ENCODE data around the gene EXPH5. TPM values are rescaled to one million over a fixed set of nuclear protein-coding genes. Genes with fewer than 3 reads are reported as not detected.

The EXPH5 gene
- total and polyA plus RNA-seq, 2 of the 8 experiments (the other 6 are each of a cell fraction or from before 2014, with no cell fraction given): 1.1 to 11.5 TPM

DNA sequence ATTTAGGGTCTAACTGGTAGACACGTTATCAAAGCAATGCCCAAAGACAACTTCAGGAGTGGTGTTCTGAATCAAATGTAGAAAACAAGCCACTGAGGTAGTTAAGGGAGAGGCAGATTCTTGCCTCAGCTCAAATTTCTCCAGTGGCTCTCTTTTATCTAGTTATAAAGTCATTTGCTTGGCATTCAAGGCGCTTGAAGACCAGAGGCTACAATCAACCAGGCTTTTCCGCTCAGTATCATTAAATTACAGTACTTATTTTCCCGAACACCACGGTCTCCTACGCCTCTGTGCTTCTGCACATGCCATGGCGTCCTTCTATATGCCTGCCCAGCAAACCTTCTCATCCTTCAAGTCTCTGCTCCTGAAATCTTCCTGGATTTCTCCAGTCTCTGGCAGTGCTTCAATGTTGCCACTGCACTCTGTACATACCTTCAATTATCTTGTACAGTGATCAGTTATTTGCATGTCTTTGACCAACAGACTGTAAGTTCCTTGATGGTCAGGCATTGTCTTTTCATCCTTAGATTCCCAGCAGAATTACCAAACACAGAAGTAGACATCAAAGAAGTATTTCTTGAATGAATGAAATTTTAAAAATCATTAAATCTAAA lies 96.8 kb downstream of the EXPH5 start (continued):
- TF ChIP-seq, protein P1, sequence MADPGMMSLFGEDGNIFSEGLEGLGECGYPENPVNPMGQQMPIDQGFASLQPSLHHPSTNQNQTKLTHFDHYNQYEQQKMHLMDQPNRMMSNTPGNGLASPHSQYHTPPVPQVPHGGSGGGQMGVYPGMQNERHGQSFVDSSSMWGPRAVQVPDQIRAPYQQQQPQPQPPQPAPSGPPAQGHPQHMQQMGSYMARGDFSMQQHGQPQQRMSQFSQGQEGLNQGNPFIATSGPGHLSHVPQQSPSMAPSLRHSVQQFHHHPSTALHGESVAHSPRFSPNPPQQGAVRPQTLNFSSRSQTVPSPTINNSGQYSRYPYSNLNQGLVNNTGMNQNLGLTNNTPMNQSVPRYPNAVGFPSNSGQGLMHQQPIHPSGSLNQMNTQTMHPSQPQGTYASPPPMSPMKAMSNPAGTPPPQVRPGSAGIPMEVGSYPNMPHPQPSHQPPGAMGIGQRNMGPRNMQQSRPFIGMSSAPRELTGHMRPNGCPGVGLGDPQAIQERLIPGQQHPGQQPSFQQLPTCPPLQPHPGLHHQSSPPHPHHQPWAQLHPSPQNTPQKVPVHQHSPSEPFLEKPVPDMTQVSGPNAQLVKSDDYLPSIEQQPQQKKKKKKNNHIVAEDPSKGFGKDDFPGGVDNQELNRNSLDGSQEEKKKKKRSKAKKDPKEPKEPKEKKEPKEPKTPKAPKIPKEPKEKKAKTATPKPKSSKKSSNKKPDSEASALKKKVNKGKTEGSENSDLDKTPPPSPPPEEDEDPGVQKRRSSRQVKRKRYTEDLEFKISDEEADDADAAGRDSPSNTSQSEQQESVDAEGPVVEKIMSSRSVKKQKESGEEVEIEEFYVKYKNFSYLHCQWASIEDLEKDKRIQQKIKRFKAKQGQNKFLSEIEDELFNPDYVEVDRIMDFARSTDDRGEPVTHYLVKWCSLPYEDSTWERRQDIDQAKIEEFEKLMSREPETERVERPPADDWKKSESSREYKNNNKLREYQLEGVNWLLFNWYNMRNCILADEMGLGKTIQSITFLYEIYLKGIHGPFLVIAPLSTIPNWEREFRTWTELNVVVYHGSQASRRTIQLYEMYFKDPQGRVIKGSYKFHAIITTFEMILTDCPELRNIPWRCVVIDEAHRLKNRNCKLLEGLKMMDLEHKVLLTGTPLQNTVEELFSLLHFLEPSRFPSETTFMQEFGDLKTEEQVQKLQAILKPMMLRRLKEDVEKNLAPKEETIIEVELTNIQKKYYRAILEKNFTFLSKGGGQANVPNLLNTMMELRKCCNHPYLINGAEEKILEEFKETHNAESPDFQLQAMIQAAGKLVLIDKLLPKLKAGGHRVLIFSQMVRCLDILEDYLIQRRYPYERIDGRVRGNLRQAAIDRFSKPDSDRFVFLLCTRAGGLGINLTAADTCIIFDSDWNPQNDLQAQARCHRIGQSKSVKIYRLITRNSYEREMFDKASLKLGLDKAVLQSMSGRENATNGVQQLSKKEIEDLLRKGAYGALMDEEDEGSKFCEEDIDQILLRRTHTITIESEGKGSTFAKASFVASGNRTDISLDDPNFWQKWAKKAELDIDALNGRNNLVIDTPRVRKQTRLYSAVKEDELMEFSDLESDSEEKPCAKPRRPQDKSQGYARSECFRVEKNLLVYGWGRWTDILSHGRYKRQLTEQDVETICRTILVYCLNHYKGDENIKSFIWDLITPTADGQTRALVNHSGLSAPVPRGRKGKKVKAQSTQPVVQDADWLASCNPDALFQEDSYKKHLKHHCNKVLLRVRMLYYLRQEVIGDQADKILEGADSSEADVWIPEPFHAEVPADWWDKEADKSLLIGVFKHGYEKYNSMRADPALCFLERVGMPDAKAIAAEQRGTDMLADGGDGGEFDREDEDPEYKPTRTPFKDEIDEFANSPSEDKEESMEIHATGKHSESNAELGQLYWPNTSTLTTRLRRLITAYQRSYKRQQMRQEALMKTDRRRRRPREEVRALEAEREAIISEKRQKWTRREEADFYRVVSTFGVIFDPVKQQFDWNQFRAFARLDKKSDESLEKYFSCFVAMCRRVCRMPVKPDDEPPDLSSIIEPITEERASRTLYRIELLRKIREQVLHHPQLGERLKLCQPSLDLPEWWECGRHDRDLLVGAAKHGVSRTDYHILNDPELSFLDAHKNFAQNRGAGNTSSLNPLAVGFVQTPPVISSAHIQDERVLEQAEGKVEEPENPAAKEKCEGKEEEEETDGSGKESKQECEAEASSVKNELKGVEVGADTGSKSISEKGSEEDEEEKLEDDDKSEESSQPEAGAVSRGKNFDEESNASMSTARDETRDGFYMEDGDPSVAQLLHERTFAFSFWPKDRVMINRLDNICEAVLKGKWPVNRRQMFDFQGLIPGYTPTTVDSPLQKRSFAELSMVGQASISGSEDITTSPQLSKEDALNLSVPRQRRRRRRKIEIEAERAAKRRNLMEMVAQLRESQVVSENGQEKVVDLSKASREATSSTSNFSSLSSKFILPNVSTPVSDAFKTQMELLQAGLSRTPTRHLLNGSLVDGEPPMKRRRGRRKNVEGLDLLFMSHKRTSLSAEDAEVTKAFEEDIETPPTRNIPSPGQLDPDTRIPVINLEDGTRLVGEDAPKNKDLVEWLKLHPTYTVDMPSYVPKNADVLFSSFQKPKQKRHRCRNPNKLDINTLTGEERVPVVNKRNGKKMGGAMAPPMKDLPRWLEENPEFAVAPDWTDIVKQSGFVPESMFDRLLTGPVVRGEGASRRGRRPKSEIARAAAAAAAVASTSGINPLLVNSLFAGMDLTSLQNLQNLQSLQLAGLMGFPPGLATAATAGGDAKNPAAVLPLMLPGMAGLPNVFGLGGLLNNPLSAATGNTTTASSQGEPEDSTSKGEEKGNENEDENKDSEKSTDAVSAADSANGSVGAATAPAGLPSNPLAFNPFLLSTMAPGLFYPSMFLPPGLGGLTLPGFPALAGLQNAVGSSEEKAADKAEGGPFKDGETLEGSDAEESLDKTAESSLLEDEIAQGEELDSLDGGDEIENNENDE (IDR thresholded peaks at IDR 0.05; ENCODE audit: insufficient replicate concordance, low read length): no peak
- no peak for TF ChIP-seq KDM5A (IDR thresholded peaks at IDR 0.05; ENCODE audit: low read length)
